Stimulated activated naive B cell treated with anti-CD40 and anti-IgM and Interleukin-4, amounts not matched to agents 10 μg/mL and 1 μg/mL and 100 μg/mL, for 72 hours (primary cell): ENCODE measurements around the gene MAZ.
A peak's percentile ranks its signal among the peaks of the same experiment; 100 is the strongest.
"Not testable (repeated sequence)": the region's sequence is repeated elsewhere in the genome, so short reads cannot be mapped to it uniquely, and the experiment has no call there.

Experiments
- ATAC-seq, 2 donors: fragments of 150-1000 bp; cut with Tn5 transposase; replicated peaks; 2 replicates each; pipeline ENCODE4 v1.10.0; 2021; ENCODE audit warnings: moderate library complexity in 1 of 2
- DNase-seq: peaks from one replicate; pipeline ENCODE4 v3.0.0; 2021
- H3K27ac Mint-ChIP-seq: one replicate; pipeline ENCODE4 v1.8.0; 2022; ENCODE audit warnings: mild to moderate bottlenecking, mixed read lengths
- H3K27me3 Mint-ChIP-seq, 2 donors: one replicate each; pipeline ENCODE4 v1.8.0; 2022; ENCODE audit warnings: mixed read lengths in 2 of 2
- H3K36me3 Mint-ChIP-seq, 2 donors: one replicate each; pipeline ENCODE4 v1.8.0; 2022; ENCODE audit warnings: mixed read lengths in 2 of 2, mild to moderate bottlenecking in 1 of 2
- H3K4me1 Mint-ChIP-seq, 2 donors: one replicate each; pipeline ENCODE4 v1.8.0; 2022; ENCODE audit warnings: mixed read lengths in 2 of 2, mild to moderate bottlenecking in 1 of 2
- H3K4me3 Mint-ChIP-seq, 2 donors: one replicate each; pipeline ENCODE4 v1.8.0; 2022; ENCODE audit warnings: mild to moderate bottlenecking in 2 of 2, mixed read lengths in 2 of 2, moderate library complexity in 1 of 2
- H3K9me3 Mint-ChIP-seq, 2 donors: one replicate each; pipeline ENCODE4 v1.8.0; 2022; ENCODE audit warnings: mixed read lengths in 2 of 2, mild to moderate bottlenecking in 1 of 2

The MAZ gene

DNA sequence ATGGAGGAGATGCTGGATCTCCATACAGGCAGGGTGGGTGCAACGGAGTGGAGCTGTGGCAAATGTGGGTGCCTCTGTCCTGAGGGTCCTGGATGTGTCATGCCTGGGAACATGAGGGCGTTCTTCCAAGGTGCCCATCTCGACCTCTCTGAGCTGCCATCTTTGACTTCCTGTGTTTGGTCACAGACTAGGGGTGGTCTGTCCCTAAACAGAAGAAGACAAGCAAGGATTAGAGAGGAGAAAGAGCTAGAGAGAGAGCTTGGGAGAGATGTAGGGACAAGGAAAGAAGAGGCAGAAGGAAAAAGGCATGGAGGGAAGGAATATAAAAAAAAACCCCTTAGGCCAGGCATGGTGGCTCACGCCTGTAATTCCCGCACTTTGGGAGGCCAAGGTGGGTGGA lies 31.6 kb upstream of the MAZ start:
- Mint-ChIP-seq H3K4me1 (peaks cover 0 to 2% of the 10 kb centered on the region in 2 donors), H3K27ac (no peak overlapping the region), H3K9me3 (no peaks in the 10 kb centered on the region), H3K27me3 (peaks cover 0 to 5% of the 10 kb centered on the region in 2 donors), H3K36me3 (no peaks in the 10 kb centered on the region), H3K4me3 (no peak overlapping the region)
- no peak for ATAC-seq
- no peak for DNase-seq

DNA sequence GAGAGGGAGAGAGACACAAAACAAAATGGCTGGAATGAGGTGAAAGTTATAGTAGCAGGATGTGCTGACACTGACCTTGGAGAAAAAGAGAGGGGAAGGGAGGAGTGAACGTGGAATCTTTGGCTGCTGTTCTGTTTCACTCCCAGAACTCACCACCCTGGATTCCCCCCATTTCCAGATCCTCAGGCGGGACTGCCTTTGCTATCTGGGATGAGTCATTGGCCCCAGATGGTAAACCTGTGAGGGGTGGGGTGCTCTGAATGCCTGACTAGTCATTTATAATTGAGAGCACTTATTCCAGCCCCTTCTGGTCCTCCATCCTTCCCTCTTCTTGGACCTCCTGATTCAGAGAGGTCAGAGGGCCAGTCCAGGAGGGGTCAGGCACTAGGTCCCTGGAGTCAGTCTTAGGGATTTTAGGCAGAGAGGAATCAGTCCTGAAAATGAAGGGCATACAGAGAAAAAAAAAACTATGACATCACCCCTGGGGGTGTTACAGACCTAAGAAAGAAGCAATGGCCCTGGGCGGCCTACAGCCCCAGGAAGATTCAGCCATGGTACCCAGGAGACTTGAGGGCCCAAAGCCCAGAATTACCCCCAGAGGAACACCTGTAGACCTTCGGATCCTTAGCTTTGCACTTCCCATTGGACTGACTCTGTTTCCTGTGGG lies 30.5 kb upstream of the MAZ start:
- Mint-ChIP-seq H3K27ac (no peak overlapping the region), H3K4me3 (no peak overlapping the region), H3K4me1 (peaks cover 0 to 3% of the 10 kb centered on the region in 2 donors), H3K27me3 (peaks cover 0 to 5% of the 10 kb centered on the region in 2 donors), H3K9me3 (no peaks in the 10 kb centered on the region), H3K36me3 (no peaks in the 10 kb centered on the region)
- DNase-seq (no peak), ATAC-seq (no peak)

DNA sequence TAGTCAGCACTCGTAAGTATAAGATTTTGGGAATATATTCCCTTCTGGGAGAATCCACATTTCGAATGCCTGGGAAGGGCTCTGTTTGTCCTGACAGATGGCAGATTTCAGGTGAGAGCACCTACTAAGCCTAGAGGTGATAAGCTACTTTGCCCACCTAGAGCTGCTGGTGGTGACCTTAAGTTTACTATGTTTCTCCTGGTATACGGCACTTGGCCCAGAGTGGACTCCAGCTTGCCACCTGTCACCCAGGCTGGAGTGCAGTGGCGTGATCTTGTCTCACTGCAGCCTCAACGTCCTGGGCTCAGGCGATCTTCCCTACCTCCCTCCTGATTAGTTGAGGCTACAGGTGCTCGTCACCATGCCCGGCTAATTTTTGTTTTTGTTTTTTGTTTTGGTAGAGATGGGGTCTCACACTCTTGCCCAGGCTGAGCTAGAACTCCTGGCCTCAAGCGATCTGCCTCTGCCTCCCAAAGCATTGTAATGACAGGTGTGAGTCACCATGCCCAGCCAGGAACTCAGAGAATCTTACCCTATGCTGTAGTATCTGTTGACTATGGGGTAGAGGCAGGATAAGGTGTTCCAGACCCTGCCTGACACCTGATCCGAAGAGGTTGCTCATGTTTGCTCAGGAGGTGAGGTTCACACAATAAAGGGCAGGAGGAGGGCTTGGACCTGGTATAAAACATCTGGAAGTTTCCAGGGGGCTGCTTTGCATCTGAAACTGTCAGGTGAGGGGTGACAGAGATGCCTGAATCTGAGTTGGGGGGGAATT lies 28.6 kb upstream of the MAZ start, which contains the start of gene ZG16:
ZG16 (plus strand) TSS at position 681 of the 775 bp plus-strand sequence. CDS start 1,011 bp downstream, outside the sequence.
- Mint-ChIP-seq H3K9me3 (no peaks in the 10 kb centered on the region), H3K4me3 (no peak within 1 kb of the TSS), H3K4me1 (peaks cover 0 to 2% of the 10 kb centered on the region in 2 donors), H3K27ac (no peak within 1 kb of the TSS), H3K27me3 (peaks cover 0 to 5% of the 10 kb centered on the region in 2 donors), H3K36me3 (no peaks in the 10 kb centered on the region)
- ATAC-seq = no peak
- no peak for DNase-seq

DNA sequence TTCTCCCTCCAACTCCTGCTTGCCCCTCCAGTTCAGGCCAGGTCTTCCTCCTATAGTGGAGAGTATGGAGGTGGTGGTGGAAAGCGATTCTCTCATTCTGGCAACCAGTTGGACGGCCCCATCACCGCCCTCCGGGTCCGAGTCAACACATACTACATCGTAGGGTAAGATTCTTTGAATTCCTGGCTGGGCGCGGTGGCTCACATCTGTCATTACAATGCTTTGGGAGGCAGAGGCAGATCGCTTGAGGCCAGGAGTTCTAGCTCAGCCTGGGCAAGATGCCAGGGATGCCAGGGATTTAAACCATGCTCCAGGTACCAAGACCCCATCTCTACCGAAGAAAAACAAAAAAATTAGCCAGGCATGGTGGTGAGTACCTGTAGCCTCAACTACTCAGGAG lies 26.9 kb upstream of the MAZ start:
- H3K4me1 Mint-ChIP-seq = peaks cover 0 to 2% of the 10 kb centered on the region in 2 donors
- DNase-seq (no peak), ATAC-seq (no peak)
- H3K36me3 Mint-ChIP-seq = no peaks in the 10 kb centered on the region
- no peak overlapping the region for H3K4me3 Mint-ChIP-seq
- no peak overlapping the region for H3K27ac Mint-ChIP-seq
- peaks cover 0 to 5% of the 10 kb centered on the region in 2 donors for H3K27me3 Mint-ChIP-seq
- no peaks in the 10 kb centered on the region for H3K9me3 Mint-ChIP-seq

DNA sequence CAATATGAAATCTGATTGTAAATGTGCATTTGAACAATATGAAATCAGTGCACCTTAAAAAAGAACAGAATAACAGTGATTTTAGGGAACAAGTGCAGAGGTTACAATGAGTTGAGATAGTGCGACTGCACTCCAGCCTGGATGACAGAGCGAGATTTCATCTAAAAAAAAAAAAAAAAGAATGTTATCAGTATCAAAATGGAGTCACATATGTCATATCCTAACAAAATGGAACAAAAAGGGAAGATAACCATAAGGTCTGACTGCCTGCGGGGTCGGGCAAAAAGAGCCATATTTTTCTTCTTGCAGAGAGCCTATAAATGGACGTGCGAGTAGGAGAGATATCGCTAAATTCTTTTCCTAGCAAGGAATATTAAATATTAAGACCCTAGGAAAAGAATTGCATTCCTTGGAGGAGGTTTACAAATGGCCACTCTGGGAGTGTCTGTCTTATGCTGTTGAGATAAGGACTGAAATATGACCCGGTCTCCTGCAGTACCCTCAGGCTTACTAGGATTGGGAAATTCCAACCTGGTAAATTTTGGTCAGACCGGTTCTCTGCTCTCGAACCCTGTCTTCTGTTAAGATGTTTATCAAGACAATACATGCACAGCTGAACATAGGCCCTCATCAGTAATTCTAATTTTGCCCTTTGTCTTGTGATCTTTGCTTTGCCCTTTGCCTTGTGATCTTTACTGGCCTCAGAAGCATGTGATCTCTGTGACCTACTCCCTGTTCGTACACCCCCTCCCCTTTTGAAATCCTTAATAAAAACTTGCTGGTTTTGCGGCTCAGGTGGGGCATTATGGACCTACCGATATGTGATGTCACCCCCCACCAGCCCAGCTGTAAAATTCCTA lies 23.0 kb upstream of the MAZ start:
- H3K27ac Mint-ChIP-seq, H3K4me1 Mint-ChIP-seq, H3K36me3 Mint-ChIP-seq, ATAC-seq, H3K4me3 Mint-ChIP-seq, H3K9me3 Mint-ChIP-seq, DNase-seq, H3K27me3 Mint-ChIP-seq: not testable (repeated sequence)

DNA sequence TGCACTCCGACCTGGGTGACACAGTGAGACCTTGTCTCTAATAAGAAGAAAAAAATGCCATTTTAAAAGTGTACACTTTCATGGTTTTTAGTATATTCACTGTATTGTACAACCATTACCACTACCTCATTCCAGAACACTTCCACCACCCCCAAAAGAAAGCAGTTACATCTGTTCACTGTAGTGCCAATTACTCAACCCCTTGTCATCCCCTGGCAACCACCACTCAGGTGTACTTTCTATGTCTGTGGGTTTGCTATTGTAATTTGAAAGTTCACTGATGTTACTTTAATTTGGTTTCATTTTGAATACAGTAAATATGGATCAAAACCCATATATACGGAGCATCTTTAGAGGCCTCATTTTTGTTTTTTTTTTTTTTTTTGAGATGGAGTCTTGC lies 22.2 kb upstream of the MAZ start:
- H3K27me3 Mint-ChIP-seq = no peaks in the 10 kb centered on the region
- H3K4me3 Mint-ChIP-seq = no peak overlapping the region
- H3K27ac Mint-ChIP-seq = no peak overlapping the region
- H3K4me1 Mint-ChIP-seq = peaks cover 5 to 13% of the 10 kb centered on the region in 2 donors
- H3K9me3 Mint-ChIP-seq = no peaks in the 10 kb centered on the region
- DNase-seq (no peak), ATAC-seq (no peak)
- H3K36me3 Mint-ChIP-seq = no peaks in the 10 kb centered on the region

DNA sequence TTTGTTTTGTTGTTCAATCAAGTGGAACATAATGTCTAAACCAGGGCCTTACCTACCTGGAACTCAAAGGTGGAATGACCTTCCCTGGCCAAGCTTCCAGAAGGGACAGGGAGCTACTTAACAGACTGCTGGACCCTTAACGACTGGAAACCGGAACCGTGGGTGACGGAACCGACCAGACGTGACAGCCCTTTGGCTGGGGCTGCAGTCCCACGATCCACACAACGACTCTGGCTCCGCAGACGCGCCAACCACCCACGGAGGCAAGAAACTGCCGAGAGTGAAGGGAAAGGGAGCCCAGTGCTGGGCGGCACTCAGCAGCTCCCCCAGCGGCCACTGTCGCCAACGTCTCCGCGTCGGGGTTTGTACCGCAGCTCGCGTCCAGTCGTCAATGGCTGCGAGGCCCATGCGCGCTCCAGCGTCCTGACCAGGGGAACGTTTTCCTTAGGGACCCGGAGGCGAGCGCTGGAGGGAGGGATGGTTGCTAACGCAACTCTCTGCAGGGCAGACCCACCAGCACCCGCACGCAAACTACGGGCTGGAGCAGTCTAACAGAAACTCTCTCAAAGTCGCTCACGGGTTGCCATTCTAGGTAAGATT lies 21.3 kb upstream of the MAZ start:
- peaks cover 7 to 20% of the 10 kb centered on the region in 2 donors for H3K4me1 Mint-ChIP-seq
- DNase-seq (peak; percentile 53), ATAC-seq (peak; percentile 92 to 93)
- H3K36me3 Mint-ChIP-seq = no peaks in the 10 kb centered on the region
- peak overlapping the region; percentile 75 for H3K27ac Mint-ChIP-seq
- H3K27me3 Mint-ChIP-seq = no peaks in the 10 kb centered on the region
- H3K4me3 Mint-ChIP-seq = peak overlapping the region; percentile 70 to 74
- no peaks in the 10 kb centered on the region for H3K9me3 Mint-ChIP-seq

DNA sequence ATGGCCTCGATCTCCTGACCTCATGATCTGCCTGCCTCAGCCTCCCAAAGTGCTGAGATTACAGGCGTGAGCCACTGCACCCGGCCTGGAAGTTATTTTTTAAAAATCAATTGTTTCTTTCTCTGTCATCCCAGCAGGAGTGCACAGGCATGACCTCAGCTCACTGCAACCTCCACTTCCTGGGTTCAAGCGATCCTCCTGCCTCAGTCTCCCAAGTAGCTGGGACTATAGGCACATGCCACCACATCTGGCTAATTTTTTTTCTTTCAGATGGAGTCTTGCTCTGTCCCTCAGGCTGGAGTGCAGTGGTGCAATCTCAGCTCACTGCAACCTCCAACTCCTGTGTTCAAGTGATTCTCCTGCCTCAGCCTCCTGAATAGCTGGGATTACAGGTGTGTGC lies 19.2 kb upstream of the MAZ start:
- H3K27ac Mint-ChIP-seq, H3K4me3 Mint-ChIP-seq, H3K36me3 Mint-ChIP-seq, H3K27me3 Mint-ChIP-seq, H3K9me3 Mint-ChIP-seq, DNase-seq, ATAC-seq: not testable (repeated sequence)
- peaks cover 14 to 35% of the 10 kb centered on the region in 2 donors for H3K4me1 Mint-ChIP-seq

DNA sequence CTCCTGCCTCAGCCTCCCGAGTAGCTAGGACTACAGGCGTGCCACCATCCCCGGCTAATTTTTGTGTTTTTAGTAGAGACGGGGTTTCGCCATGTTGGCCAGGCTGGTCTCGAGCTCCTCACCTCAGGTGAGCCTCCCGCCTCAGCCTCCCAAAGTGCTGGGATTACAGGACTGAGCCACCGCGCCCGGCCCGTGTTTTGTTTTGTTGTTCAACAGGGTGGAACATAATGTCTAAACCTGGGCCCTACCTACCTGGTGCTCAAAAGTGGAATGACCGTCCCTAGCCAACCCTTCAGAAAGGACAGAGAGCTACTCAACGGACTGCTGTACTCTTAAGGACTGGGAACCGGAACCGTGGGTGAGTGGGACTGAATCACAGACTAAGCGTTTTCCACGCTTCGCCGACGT lies 16.6 kb upstream of the MAZ start:
- H3K36me3 Mint-ChIP-seq = peaks cover 10 to 12% of the 10 kb centered on the region in 2 donors
- ATAC-seq (peak; percentile 1 to 2), DNase-seq (no peak)
- H3K27me3 Mint-ChIP-seq = no peaks in the 10 kb centered on the region
- H3K27ac Mint-ChIP-seq = peak overlapping the region; percentile 98
- H3K9me3 Mint-ChIP-seq = no peaks in the 10 kb centered on the region
- peak overlapping the region; percentile 97 for H3K4me3 Mint-ChIP-seq
- H3K4me1 Mint-ChIP-seq = peaks cover 22 to 51% of the 10 kb centered on the region in 2 donors

DNA sequence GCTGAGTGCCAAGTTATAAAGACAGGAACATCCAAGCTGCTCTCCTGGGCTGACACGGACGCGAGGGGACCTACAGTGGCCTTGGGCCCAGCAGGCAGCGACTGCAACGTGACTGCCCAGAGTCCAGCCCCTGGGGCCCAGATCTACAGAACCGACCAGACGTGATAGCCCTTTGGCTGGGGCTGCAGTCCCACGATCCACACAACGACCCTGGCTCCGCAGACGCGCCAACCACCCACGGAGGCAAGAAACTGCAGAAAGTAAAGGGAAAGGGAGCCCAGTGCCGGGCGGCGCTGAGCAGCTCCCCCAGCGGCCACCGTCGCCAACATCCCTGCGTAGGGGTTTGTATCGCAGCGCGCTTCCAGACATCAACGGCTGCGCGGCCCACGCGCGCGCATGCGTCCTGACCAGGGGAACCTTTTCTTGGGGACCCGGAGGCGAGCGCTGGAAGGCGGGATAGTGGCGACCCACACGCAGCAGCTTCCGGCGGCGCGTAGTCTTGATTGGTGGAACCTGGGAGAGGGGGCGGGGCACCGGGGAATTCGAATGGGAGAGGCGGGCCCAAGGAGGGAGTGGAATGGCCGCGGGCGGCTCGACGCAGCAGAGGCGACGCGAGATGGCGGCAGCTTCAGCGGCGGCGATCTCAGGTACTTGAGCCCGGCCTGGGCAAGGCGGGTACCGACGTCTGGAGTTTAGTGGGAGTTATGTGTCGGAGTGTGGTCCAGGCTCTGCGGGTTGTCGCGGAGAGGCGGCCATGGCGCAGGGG lies 16.0 kb upstream of the MAZ start, which contains the start of gene KIF22:
KIF22 (plus strand) TSS at position 569 of the 766 bp plus-strand sequence; CDS start at position 578, 9 bp downstream.
- Mint-ChIP-seq H3K4me1 (peaks cover 22 to 45% of the 10 kb centered on the region in 2 donors), H3K9me3 (no peaks in the 10 kb centered on the region), H3K36me3 (peaks cover 10 to 14% of the 10 kb centered on the region in 2 donors), H3K4me3 (peak within 1 kb of the TSS; percentile 97), H3K27me3 (no peaks in the 10 kb centered on the region), H3K27ac (peak within 1 kb of the TSS; percentile 98)
- ATAC-seq (peak; percentile 96), DNase-seq (peak; percentile 99)

DNA sequence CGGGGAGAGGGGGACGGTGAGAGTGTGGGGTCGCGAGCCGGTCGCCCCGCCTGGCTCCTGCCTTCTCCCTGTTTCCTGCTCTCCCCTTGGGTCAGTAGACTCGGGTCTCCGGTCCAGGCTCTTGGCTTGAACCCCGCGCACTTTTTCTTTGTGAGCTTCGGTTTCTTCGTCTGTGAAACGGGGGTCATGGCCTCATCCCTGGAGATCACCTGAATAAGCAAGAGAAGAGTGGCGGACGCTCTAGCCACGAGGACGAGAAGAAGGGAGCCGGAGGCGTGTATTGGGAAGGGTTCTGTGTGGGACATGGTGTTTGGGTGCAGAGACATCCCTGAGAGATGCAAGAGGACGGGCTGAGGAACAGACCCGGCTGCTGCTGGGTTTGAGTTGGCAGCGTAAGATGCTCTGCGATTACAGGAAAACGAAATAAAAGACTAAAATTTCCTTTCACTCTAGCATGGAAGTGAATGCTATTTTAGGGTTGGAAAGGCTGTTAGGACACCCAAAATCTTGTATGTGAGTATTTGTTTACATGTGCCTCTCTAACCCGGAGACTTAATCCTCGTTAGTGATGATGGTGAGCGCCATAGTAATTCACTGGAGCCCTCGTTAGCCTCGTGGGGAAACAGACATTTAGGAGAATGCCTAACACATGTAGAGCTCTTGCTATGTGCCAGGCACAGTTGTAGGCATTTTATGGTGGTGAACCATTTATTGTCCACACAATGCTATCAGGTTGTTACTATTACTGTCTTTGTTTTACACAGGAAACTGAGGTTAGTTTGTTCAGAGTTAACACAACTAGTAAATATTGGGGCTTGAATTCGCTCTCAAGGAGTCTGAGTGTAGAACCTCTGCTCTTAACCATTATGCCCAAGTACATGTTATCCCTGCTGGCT lies 15.1 kb upstream of the MAZ start:
- H3K4me1 Mint-ChIP-seq = peaks cover 20 to 41% of the 10 kb centered on the region in 2 donors
- no peak for DNase-seq
- ATAC-seq = peak; percentile 2 to 21
- no peaks in the 10 kb centered on the region for H3K9me3 Mint-ChIP-seq
- H3K27me3 Mint-ChIP-seq = no peaks in the 10 kb centered on the region
- peak overlapping the region; percentile 97 for H3K4me3 Mint-ChIP-seq
- peaks cover 10 to 14% of the 10 kb centered on the region in 2 donors for H3K36me3 Mint-ChIP-seq
- peak overlapping the region; percentile 98 for H3K27ac Mint-ChIP-seq
